ENCODE data around the gene GSTA1. TPM values are rescaled to one million over a fixed set of nuclear protein-coding genes. Genes with fewer than 3 reads are reported as not detected.
"Not testable (repeated sequence)": the region's sequence is repeated elsewhere in the genome, so short reads cannot be mapped to it uniquely, and the experiment has no call there.

The GSTA1 gene
- total RNA-seq, 4 donors from 2014 or later = 0.27 TPM; not detected in 3

- Histone ChIP-seq H3K4me3 (no peak overlapping the region), H3K36me3 (no peaks in the 10 kb centered on the region), H3K4me1 (no peaks in the 10 kb centered on the region), H3K27me3 (no peaks in the 10 kb centered on the region), H3K9me3 (no peaks in the 10 kb centered on the region), H3K27ac (no peak overlapping the region)
- ATAC-seq = no peak
- intact Hi-C loops (cut with DNase I; ENCODE audit: low total_unique reads) = no loop called here
- in situ Hi-C loops (cut with MboI; ENCODE audit: low sequenced_read_pairs in 4 of 4) = no loop called here
- DNase-seq = no peak
- TF ChIP-seq POLR2A (IDR thresholded peaks at IDR 0.05) = no peak
- peak in 2 of 5 experiments; percentile 12 to 42 for TF ChIP-seq CTCF (IDR thresholded peaks at IDR 0.05 in 4 of 5, conservative IDR thresholded peaks at IDR 0.05 in 1 of 5)
Measured at GRCh38 chr6:52815167-52816092, 11.8 kb upstream of the GSTA1 start.

- H3K4me3 ChIP-seq; H3K9me3 ChIP-seq; H3K27me3 ChIP-seq; H3K4me1 ChIP-seq; intact Hi-C loops (cut with DNase I; ENCODE audit: low total_unique reads); H3K27ac ChIP-seq; H3K36me3 ChIP-seq; ATAC-seq; DNase-seq; in situ Hi-C loops (cut with MboI; ENCODE audit: low sequenced_read_pairs in 4 of 4): not testable (repeated sequence)
Measured at GRCh38 chr6:52814545-52814944, 10.9 kb upstream of the GSTA1 start.

GRCh38 chr6:52809777-52810176 lies 6.2 kb upstream of the GSTA1 start:
- H3K4me1 ChIP-seq; H3K27me3 ChIP-seq; DNase-seq; intact Hi-C loops (cut with DNase I; ENCODE audit: low total_unique reads); H3K27ac ChIP-seq; H3K36me3 ChIP-seq; in situ Hi-C loops (cut with MboI; ENCODE audit: low sequenced_read_pairs in 4 of 4); ATAC-seq; H3K9me3 ChIP-seq; H3K4me3 ChIP-seq: not testable (repeated sequence)

- Histone ChIP-seq H3K36me3 (no peaks in the 10 kb centered on the region), H3K27me3 (no peaks in the 10 kb centered on the region), H3K9me3 (no peaks in the 10 kb centered on the region), H3K27ac (no peak overlapping the region), H3K4me1 (no peaks in the 10 kb centered on the region), H3K4me3 (no peak overlapping the region)
- intact Hi-C loops (cut with DNase I; ENCODE audit: low total_unique reads) = no loop called here
- no peak for TF ChIP-seq POLR2A (IDR thresholded peaks at IDR 0.05)
- TF ChIP-seq CTCF (IDR thresholded peaks at IDR 0.05 in 4 of 5, conservative IDR thresholded peaks at IDR 0.05 in 1 of 5) = no peak
- ATAC-seq (no peak), DNase-seq (no peak)
- in situ Hi-C loops (cut with MboI; ENCODE audit: low sequenced_read_pairs in 4 of 4) = no loop called here
Measured at GRCh38 chr6:52808660-52809059, 5.0 kb upstream of the GSTA1 start.

GRCh38 chr6:52802806-52803205 lies 810 bp downstream of the GSTA1 start:
- intact Hi-C loops (cut with DNase I; ENCODE audit: low total_unique reads) = no loop called here

More at GRCh38 chr6:52802806-52803205, 810 bp downstream of the GSTA1 start:
- Histone ChIP-seq H3K27me3 (no peaks in the 10 kb centered on the region), H3K9me3 (no peaks in the 10 kb centered on the region), H3K4me3 (no peak overlapping the region), H3K4me1 (no peaks in the 10 kb centered on the region), H3K27ac (no peak overlapping the region), H3K36me3 (no peaks in the 10 kb centered on the region)
- no peak for ATAC-seq
- no peak for TF ChIP-seq CTCF (IDR thresholded peaks at IDR 0.05 in 4 of 5, conservative IDR thresholded peaks at IDR 0.05 in 1 of 5)
- TF ChIP-seq POLR2A (IDR thresholded peaks at IDR 0.05) = no peak
- no peak for DNase-seq
- in situ Hi-C loops (cut with MboI; ENCODE audit: low sequenced_read_pairs in 4 of 4) = no loop called here
